IMR-90 (cell line): Measurements from ENCODE around the gene SLC2A2. TPM values are rescaled to one million over a fixed set of nuclear protein-coding genes. Genes with fewer than 3 reads are reported as not detected.

Experiments
- ATAC-seq: fragments of 200-7000 bp; cut with Tn5 transposase; 2 replicates; pipeline ENCODE4 v1.9.1; 2020; ENCODE audit warnings: low read depth, mild to moderate bottlenecking, moderate library complexity
- BruUV-seq: library from RNA; stranded (reverse); fragments of 400-500 nt; replicated peaks from 2 replicates; lab custom pipeline; 2021; lab: Mats Ljungman, UMichigan
- CTCF ChIA-PET: fragments of 300-600 bp; formaldehyde crosslinking; extraction: SDS; loops from one replicate; lab custom pipeline; 2021; ENCODE audit warnings: antibody characterized with exemption; lab: Yijun Ruan, JAX
- POLR2A ChIA-PET: fragments of 300-600 bp; sonication (Branson Sonifier 250); formaldehyde crosslinking; loops from one replicate; lab custom pipeline; 2022; ENCODE audit warnings: antibody characterized with exemption; ENCODE audit not compliant: unreplicated experiment; lab: Charles Lee
- DNase-seq: peaks from one replicate; pipeline ENCODE4 v3.0.0; 2013
- H2AFZ ChIP-seq: replicated peaks from 2 replicates; pipeline ENCODE3; 2013; ENCODE audit warnings: low read length, mild to moderate bottlenecking; ENCODE audit not compliant: poor library complexity
- H2AK5ac ChIP-seq: 2 replicates; pipeline ENCODE4 v1.6.1; 2013; ENCODE audit warnings: low read depth, low read length, inconsistent platforms
- H2AK9ac ChIP-seq: replicated peaks from 2 replicates; pipeline ENCODE3; 2013; ENCODE audit warnings: mild to moderate bottlenecking, low read depth, low read length, moderate library complexity; ENCODE audit not compliant: poor library complexity
- H2BK120ac ChIP-seq: 2 replicates; pipeline ENCODE4 v1.6.1; 2013; ENCODE audit warnings: low read depth, low read length, inconsistent platforms
- H2BK15ac ChIP-seq: 3 replicates; pipeline ENCODE4 v1.6.1; 2013; ENCODE audit warnings: low read depth, low read length, inconsistent platforms
- H2BK20ac ChIP-seq: 2 replicates; pipeline ENCODE4 v1.6.1; 2013; ENCODE audit warnings: low read depth, mild to moderate bottlenecking, inconsistent platforms, low read length, moderate library complexity
- H2BK5ac ChIP-seq: 2 replicates; pipeline ENCODE4 v1.6.1; 2013; ENCODE audit warnings: mild to moderate bottlenecking, low read depth, low read length, inconsistent platforms; ENCODE audit not compliant: poor library complexity, severe bottlenecking
- H3K14ac ChIP-seq: replicated peaks from 2 replicates; pipeline ENCODE4 v1.6.1; 2013; ENCODE audit warnings: low read depth, low read length, inconsistent platforms
- H3K18ac ChIP-seq: 2 replicates; pipeline ENCODE4 v1.6.1; 2013; ENCODE audit warnings: low read depth, low read length, control low read depth
- H3K23ac ChIP-seq: 2 replicates; pipeline ENCODE4 v1.6.1; 2013; ENCODE audit warnings: low read depth, low read length, inconsistent platforms
- H3K27ac ChIP-seq: 2 replicates; pipeline ENCODE4 v1.5.1; 2013; ENCODE audit warnings: mild to moderate bottlenecking, control low read depth, low read length; ENCODE audit not compliant: insufficient read depth
- H3K27me3 ChIP-seq: 2 replicates; pipeline ENCODE4 v1.6.1; 2013; ENCODE audit warnings: low read length; ENCODE audit not compliant: control insufficient read depth, insufficient read depth
- H3K36me3 ChIP-seq: 2 replicates; pipeline ENCODE4 v1.6.1; 2013; ENCODE audit warnings: low read length, mixed read lengths; ENCODE audit not compliant: control insufficient read depth, insufficient read depth
- H3K4ac ChIP-seq: 2 replicates; pipeline ENCODE4 v1.6.1; 2013; ENCODE audit warnings: low read depth, low read length, inconsistent platforms
- H3K4me1 ChIP-seq: 2 replicates; pipeline ENCODE4 v1.6.1; 2013; ENCODE audit warnings: low read length, mixed read lengths; ENCODE audit not compliant: control insufficient read depth, insufficient read depth
- H3K4me2 ChIP-seq: 2 replicates; pipeline ENCODE4 v1.6.1; 2013; ENCODE audit warnings: low read depth, mild to moderate bottlenecking, control low read depth, low read length, moderate library complexity
- H3K4me3 ChIP-seq: 2 replicates; pipeline ENCODE4 v1.5.1; 2013; ENCODE audit warnings: low read depth, mild to moderate bottlenecking, control low read depth, low read length, moderate library complexity; ENCODE audit not compliant: insufficient read depth
- H3K56ac ChIP-seq: 2 replicates; pipeline ENCODE4 v1.6.1; 2013; ENCODE audit warnings: low read length, inconsistent platforms; ENCODE audit not compliant: insufficient read depth; ENCODE audit errors: extremely low read depth
- H3K79me1 ChIP-seq, 2 experiments: 2 replicates each; pipeline ENCODE4 v1.6.1; 2013; ENCODE audit warnings: low read length in 2 of 2, inconsistent platforms in 1 of 2, low read depth in 1 of 2
- H3K9ac ChIP-seq: 2 replicates; pipeline ENCODE4 v1.6.1; 2013; ENCODE audit warnings: low read depth, low read length, control low read depth
- H3K9me1 ChIP-seq: 2 replicates; pipeline ENCODE4 v1.6.1; 2013; ENCODE audit warnings: low read length, inconsistent platforms; ENCODE audit not compliant: insufficient read depth
- H3K9me3 ChIP-seq: 2 replicates; pipeline ENCODE4 v1.6.1; 2013; ENCODE audit warnings: low read length; ENCODE audit not compliant: control insufficient read depth, insufficient read depth
- H4K20me1 ChIP-seq: 2 replicates; pipeline ENCODE4 v1.6.1; 2013; ENCODE audit warnings: low read length, inconsistent platforms; ENCODE audit not compliant: insufficient read depth
- H4K5ac ChIP-seq: 2 replicates; pipeline ENCODE4 v1.6.1; 2013; ENCODE audit warnings: mild to moderate bottlenecking, low read depth, low read length, control low read depth
- H4K8ac ChIP-seq, 2 experiments: 2 replicates each; pipeline ENCODE4 v1.6.1; 2013; ENCODE audit warnings: low read depth in 2 of 2, low read length in 2 of 2, control low read depth in 1 of 2, inconsistent platforms in 1 of 2
- H4K91ac ChIP-seq: 2 replicates; pipeline ENCODE4 v1.6.1; 2013; ENCODE audit warnings: low read depth, low read length, inconsistent platforms; ENCODE audit not compliant: insufficient read depth
- CEBPB ChIP-seq: IDR thresholded peaks from 2 replicates; pipeline ENCODE4 v1.6.1; 2012; ENCODE audit warnings: low read depth, low read length, improper control_type of control experiment
- CHD1 ChIP-seq: IDR thresholded peaks from 2 replicates; pipeline ENCODE4 v1.6.1; 2012; ENCODE audit warnings: low read depth, low read length, improper control_type of control experiment
- FOS ChIP-seq: fragments of 150-350 bp; IDR thresholded peaks from 2 replicates; pipeline ENCODE4 v1.6.1; 2016; ENCODE audit warnings: low read depth, low read length
- NFE2L2 ChIP-seq: fragments of 150-350 bp; IDR thresholded peaks from 2 replicates; pipeline ENCODE4 v1.6.1; 2016; ENCODE audit warnings: low read depth, mild to moderate bottlenecking, low read length
- RFX5 ChIP-seq: IDR thresholded peaks from 2 replicates; pipeline ENCODE4 v1.8.0; 2012; ENCODE audit warnings: low read depth, mild to moderate bottlenecking, low read length, moderate library complexity
- WGBS, 2 experiments: methylation state at CpG; one replicate each; pipeline versions ENCODE4 v1.1.5 to v1.1.7; 2013; ENCODE audit warnings: missing lambda C conversion rate in 2 of 2; ENCODE audit not compliant: insufficient read length in 1 of 2; ENCODE audit errors: extremely low coverage in 2 of 2; 5-methylcytosine and 5-hydroxymethylcytosine counted together
- dilution Hi-C: fragments of 300-500 bp; cut with HindIII; formaldehyde crosslinking; loops from one replicate; pipeline ENCODE4 v1.14.3; 2018; ENCODE audit warnings: low sequenced_read_pairs; ENCODE audit not compliant: unreplicated experiment
- in situ Hi-C: fragments of 300-500 bp; cut with MboI; formaldehyde crosslinking; loops from 3 replicates; pipeline ENCODE4 v1.14.3; 2019; ENCODE audit warnings: low sequenced_read_pairs, inconsistent platforms, mixed read lengths
- intact Hi-C: fragments of 100-400 bp; cut with micrococcal nuclease; formaldehyde crosslinking; loops from 2 replicates; pipeline ENCODE4 v1.10.0; 2022
- polyA plus RNA-seq, 3 experiments: library from polyadenylated mRNA; depleted of rRNA; stranded (reverse); fragments of >200 nt; gene quantifications; 2 replicates each; pipeline ENCODE4 v1.2.3, GENCODE V29; 2012; ENCODE audit warnings: low replicate concordance in 1 of 3
- total RNA-seq: library from RNA; depleted of rRNA; stranded (reverse); fragments of >200 nt; gene quantifications from 2 replicates; pipeline ENCODE4 v1.2.3, GENCODE V29; 2012

The SLC2A2 gene
- total and polyA plus RNA-seq, 2 of the 4 experiments (the other 2 are of a cell fraction) = not detected

- Histone ChIP-seq H3K4me3 (no peak overlapping the region), H3K18ac (peak overlapping the region; percentile 18; the same call in 1 of the 2 replicates), H3K4me1 (peaks cover 8% of the 10 kb centered on the region), H4K5ac (no peak overlapping the region), H2BK20ac (no peak overlapping the region), H3K27ac (no peak overlapping the region), H4K8ac (no peak overlapping the region; a peak in 2 of 4 replicates), H3K9me1 (peaks cover 5% of the 10 kb centered on the region; the same call in 1 of the 2 replicates), H3K4me2 (no peak overlapping the region), H3K56ac (no peak overlapping the region), H2AK5ac (no peak overlapping the region), H3K9ac (no peak overlapping the region), H4K20me1 (no peaks in the 10 kb centered on the region), H2BK120ac (peak overlapping the region; percentile 85; the same call in 1 of the 2 replicates), H3K14ac (peak overlapping the region; percentile 63; the same call in 1 of the 2 replicates), H2BK15ac (peak overlapping the region; percentile 65; the same call in 1 of the 3 replicates), H3K9me3 (no peaks in the 10 kb centered on the region), H3K27me3 (no peaks in the 10 kb centered on the region), H3K36me3 (no peaks in the 10 kb centered on the region), H4K91ac (no peak overlapping the region), H3K23ac (no peak overlapping the region; the same call in 1 of the 2 replicates), H2BK5ac (peak overlapping the region; percentile 17), H3K79me1 (no peaks in the 10 kb centered on the region), H2AFZ (no peak overlapping the region), H2AK9ac (no peak overlapping the region), H3K4ac (peak overlapping the region; percentile 39; the same call in 1 of the 2 replicates)
- dilution Hi-C loops = no loop called here
- in situ Hi-C loops = no loop called here
- TF ChIP-seq NFE2L2 = peak; percentile 26; the same call in 1 of the 2 replicates
- TF ChIP-seq FOS = peak; percentile 34; the same call in 1 of the 2 replicates
- no peak for TF ChIP-seq RFX5
- no peak for TF ChIP-seq CHD1
- TF ChIP-seq CEBPB = peak; percentile 83
- CTCF ChIA-PET = no interaction called here
- no CpG with 5 or more reads among the region's 5 CpGs for WGBS, 2 experiments
- intact Hi-C loops = no loop called here
- DNase-seq (peak; percentile 81), ATAC-seq (peak; percentile 44; the same call in 1 of the 2 replicates)
- POLR2A ChIA-PET = no interaction called here
- BruUV-seq = no TSS peak
Observed at GRCh38 chr3:171056528-171056927, 30.0 kb upstream of the SLC2A2 start.
